SK-N-SH (cell line): ENCODE data around the gene LYRM2.

Source experiments
- REST ChIP-seq: IDR thresholded peaks from 2 replicates; pipeline ENCODE4 v1.6.1; 2012; ENCODE audit warnings: mild to moderate bottlenecking, low read depth, low read length, moderate library complexity
- SIN3A ChIP-seq: IDR thresholded peaks from 2 replicates; pipeline ENCODE4 v1.6.1; 2012; ENCODE audit warnings: low read depth, mild to moderate bottlenecking, low read length, moderate library complexity, borderline replicate concordance

GRCh38 chr6:89637960-89638319 lies 607 bp downstream of the LYRM2 start:
- TF ChIP-seq REST (no peak), SIN3A (no peak)
